Measurements from ENCODE around the gene ERBB4. TPM values are rescaled to one million over a fixed set of nuclear protein-coding genes. Genes with fewer than 3 reads are reported as not detected.

Gene ERBB4
- total RNA-seq, 1 donor from 2014 or later, result 1.7 TPM

DNA sequence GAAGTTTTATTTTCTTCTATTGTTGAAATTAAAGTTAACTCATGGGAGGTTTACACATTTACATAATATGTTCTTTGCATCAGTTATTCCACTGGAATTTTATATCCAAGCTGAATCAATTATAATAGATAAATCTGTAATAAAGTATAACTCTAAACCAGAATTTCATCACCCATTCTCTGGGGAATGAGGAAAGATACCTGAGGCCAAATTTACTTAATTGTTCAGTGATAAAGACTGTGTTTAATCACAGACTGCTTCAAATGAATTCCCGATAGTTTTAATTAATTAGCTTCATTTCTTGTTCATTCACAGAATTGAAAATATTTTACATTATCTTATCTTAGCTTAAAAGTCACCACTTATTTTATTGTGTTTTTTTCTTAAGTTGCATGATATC lies 562.5 kb downstream of the ERBB4 start:
- H3K4me1 ChIP-seq, result no peaks in the 10 kb centered on the region
- H3K36me3 ChIP-seq, result no peaks in the 10 kb centered on the region
- no peak overlapping the region for H3K4me3 ChIP-seq
- H3K27ac ChIP-seq, result no peak overlapping the region
- TF ChIP-seq, protein P1, sequence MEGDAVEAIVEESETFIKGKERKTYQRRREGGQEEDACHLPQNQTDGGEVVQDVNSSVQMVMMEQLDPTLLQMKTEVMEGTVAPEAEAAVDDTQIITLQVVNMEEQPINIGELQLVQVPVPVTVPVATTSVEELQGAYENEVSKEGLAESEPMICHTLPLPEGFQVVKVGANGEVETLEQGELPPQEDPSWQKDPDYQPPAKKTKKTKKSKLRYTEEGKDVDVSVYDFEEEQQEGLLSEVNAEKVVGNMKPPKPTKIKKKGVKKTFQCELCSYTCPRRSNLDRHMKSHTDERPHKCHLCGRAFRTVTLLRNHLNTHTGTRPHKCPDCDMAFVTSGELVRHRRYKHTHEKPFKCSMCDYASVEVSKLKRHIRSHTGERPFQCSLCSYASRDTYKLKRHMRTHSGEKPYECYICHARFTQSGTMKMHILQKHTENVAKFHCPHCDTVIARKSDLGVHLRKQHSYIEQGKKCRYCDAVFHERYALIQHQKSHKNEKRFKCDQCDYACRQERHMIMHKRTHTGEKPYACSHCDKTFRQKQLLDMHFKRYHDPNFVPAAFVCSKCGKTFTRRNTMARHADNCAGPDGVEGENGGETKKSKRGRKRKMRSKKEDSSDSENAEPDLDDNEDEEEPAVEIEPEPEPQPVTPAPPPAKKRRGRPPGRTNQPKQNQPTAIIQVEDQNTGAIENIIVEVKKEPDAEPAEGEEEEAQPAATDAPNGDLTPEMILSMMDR (IDR thresholded peaks at IDR 0.05), result no peak
- intact Hi-C loops (cut with DNase I), result no loop called here
- H3K9me3 ChIP-seq, result peaks cover 0 to 7% of the 10 kb centered on the region in 2 donors
- no peak for DNase-seq (ENCODE audit: low spot score in 2 of 2)
- no peaks in the 10 kb centered on the region for H3K27me3 ChIP-seq

DNA sequence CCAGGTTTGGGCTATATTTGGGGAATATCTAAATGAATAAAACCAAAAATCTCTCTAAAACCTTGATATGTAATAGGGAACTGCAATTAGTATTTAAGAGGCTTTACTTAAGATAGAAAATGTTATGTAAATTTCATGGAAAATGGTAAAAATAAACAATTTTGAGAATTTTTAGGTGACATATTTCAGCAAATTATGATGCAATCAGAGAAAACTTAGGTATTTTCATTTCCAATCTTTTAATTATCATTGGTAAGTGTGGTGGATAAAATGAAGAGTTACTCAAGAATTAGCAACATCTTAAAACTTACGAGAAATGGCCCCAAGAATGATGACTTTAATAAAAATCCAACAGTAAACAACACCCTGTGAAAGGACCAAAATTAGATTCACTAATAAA lies 571.4 kb downstream of the ERBB4 start:
- H3K4me1 ChIP-seq, result no peaks in the 10 kb centered on the region
- no peak for DNase-seq (ENCODE audit: low spot score in 2 of 2)
- H3K9me3 ChIP-seq, result peaks cover 5 to 8% of the 10 kb centered on the region in 2 donors
- no peak overlapping the region for H3K27ac ChIP-seq
- TF ChIP-seq, protein P1 (IDR thresholded peaks at IDR 0.05), result no peak
- H3K4me3 ChIP-seq, result no peak overlapping the region
- H3K36me3 ChIP-seq, result no peaks in the 10 kb centered on the region
- intact Hi-C loops (cut with DNase I), result no loop called here
- H3K27me3 ChIP-seq, result no peaks in the 10 kb centered on the region

DNA sequence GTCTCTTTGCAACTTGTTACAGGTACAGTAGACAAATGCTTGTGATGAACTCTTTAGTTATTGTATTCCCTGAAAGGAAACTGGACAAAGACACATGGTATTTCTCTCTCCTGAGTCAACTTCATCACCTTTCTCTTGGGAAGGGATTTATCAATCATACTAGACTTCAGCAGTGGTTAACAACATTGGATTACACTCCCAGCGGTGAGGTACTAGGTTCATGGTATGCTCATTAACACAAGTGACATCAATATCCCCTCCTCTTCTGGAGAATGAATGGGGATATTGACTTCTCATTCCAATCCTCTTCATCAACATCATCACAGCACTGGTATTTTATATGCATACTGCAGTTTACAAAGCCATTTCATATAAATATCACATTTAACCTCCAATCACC lies 574.6 kb downstream of the ERBB4 start:
- Histone ChIP-seq H3K27ac (no peak overlapping the region), H3K36me3 (no peaks in the 10 kb centered on the region), H3K4me1 (no peaks in the 10 kb centered on the region), H3K27me3 (no peaks in the 10 kb centered on the region), H3K4me3 (no peak overlapping the region), H3K9me3 (no peaks in the 10 kb centered on the region)
- TF ChIP-seq, protein P1 (IDR thresholded peaks at IDR 0.05), result no peak
- DNase-seq (ENCODE audit: low spot score in 2 of 2), result no peak
- intact Hi-C loops (cut with DNase I), result no loop called here

DNA sequence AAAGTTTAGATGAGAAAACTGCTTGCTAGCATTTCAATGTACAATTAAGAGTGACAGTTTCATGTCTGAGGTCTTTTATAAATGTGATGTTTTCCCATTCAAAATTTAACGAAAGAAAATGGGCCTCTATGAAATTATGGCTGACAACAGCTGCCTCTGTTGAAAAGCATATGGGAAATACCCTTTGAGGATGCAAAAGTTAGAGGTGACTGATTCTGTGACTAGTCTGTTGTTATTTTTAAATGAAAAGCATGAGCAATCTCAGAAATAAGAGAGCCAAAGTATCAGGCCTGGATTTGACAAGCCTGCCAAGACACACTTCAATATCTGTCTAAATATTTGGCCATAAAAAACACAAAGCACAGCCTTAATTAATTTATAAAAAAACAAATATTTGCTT lies 580.8 kb downstream of the ERBB4 start:
- Histone ChIP-seq H3K4me1 (peaks cover 0 to 4% of the 10 kb centered on the region in 2 donors), H3K27me3 (no peaks in the 10 kb centered on the region), H3K27ac (no peak overlapping the region), H3K9me3 (no peaks in the 10 kb centered on the region), H3K36me3 (no peaks in the 10 kb centered on the region), H3K4me3 (no peak overlapping the region)
- no peak for DNase-seq (ENCODE audit: low spot score in 2 of 2)
- TF ChIP-seq, protein P1 (IDR thresholded peaks at IDR 0.05), result no peak
- intact Hi-C loops (cut with DNase I), result no loop called here

DNA sequence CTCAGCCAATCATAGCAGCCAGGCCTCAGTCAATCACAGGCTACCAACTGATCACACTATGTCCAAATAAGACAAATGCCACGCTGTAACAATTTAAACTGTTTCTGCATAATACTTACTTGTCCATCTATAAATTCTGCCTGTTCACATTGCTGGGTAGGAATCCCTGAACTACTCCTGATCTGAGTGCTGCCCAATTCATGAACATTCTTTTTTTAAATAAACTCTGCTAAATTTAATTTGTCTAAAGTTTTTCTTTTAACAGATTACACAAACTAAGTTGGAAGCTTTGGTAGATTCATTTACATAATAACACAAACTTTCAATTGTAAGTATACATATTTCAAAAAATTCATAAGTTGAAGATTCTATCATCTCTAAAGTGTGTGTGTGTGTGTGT lies 583.0 kb downstream of the ERBB4 start:
- Histone ChIP-seq H3K4me1 (peaks cover 0 to 4% of the 10 kb centered on the region in 2 donors), H3K36me3 (no peaks in the 10 kb centered on the region), H3K4me3 (no peak overlapping the region), H3K9me3 (peaks cover 0 to 10% of the 10 kb centered on the region in 2 donors), H3K27ac (no peak overlapping the region), H3K27me3 (no peaks in the 10 kb centered on the region)
- TF ChIP-seq, protein P1 (IDR thresholded peaks at IDR 0.05), result no peak
- DNase-seq (ENCODE audit: low spot score in 2 of 2), result no peak
- intact Hi-C loops (cut with DNase I), result no loop called here

DNA sequence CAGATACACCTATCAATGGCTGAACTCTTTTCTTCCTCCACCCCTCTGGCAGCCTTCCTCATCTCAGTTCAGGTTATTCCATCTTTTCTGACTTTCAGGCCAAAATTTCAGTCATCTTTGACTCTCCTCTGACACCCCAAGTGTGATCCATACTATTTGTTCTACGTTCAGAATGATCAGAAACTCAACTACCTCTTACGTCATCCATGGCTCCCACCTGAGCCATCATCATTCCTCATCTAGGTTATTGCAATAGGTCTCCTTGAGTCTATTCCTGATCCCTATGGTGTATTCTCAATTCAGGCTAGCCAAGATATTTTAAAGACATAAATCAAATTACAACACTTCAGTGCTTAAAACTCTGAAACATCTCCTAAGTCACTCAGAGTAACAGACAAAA lies 589.7 kb downstream of the ERBB4 start:
- no peak overlapping the region for H3K27ac ChIP-seq
- no peak for DNase-seq (ENCODE audit: low spot score in 2 of 2)
- H3K4me3 ChIP-seq, result no peak overlapping the region
- H3K27me3 ChIP-seq, result no peaks in the 10 kb centered on the region
- intact Hi-C loops (cut with DNase I), result no loop called here
- H3K9me3 ChIP-seq, result peaks cover 0 to 12% of the 10 kb centered on the region in 2 donors
- TF ChIP-seq, protein P1 (IDR thresholded peaks at IDR 0.05), result no peak
- no peaks in the 10 kb centered on the region for H3K4me1 ChIP-seq
- no peaks in the 10 kb centered on the region for H3K36me3 ChIP-seq
